ENCODE measurements around the gene DHX35. TPM values are rescaled to one million over a fixed set of nuclear protein-coding genes. Genes with fewer than 3 reads are reported as not detected.
A peak's percentile ranks its signal among the peaks of the same experiment; 100 is the strongest.

DHX35 gene
- total RNA-seq, 4 donors from 2014 or later: 6.6 to 16.8 (median 11.0) TPM

GRCh38 chr20:39045676-39046075, 83.5 kb downstream of the DHX35 start:
- DNase-seq (ENCODE audit: low spot score in 2 of 2): peak in 1 of 2 donors; percentile 74
- intact Hi-C loops (cut with DNase I; ENCODE audit: low total_unique reads): loop anchor here (5.0 kb wide), 1 partner anchor 118 kb away; the partner anchor contains the start of gene FAM83D

DNA sequence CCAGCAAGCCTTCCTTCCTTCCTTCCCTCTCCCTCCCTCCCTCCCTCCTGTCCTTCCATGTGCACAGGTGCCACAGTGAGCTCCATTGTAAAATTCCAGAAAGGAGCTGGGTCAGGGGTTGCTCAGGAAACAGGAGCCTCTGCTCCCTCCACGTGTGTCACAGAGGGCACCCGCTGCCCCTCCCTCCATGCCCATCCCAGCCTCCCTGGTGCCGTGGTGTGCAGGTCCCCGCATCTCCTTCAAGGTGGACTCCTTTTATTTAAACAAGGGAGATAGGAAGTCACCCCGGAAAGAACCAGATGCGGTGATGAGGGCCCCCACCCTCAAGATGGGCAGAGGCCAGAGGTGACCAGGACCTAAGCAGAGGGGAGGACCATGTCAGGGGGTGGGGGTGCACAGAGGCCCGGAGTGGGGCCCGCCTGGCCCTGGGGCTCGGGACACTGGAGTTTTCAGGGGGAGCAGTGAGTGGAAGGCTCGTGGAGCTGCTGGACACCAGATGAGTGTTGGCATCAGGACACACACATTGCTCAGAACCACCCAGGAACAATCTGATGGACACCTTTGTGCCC, 85.4 kb downstream of the DHX35 start:
- intact Hi-C loops (cut with DNase I; ENCODE audit: low total_unique reads): loop anchor here (5.0 kb wide), 1 partner anchor 120 kb away; the partner anchor contains the start of gene FAM83D
- DNase-seq (ENCODE audit: low spot score in 2 of 2): peak in 1 of 2 donors; percentile 81
- no peak overlapping the region for H3K4me3 ChIP-seq (ENCODE audit: low read depth, poor library complexity, severe bottlenecking)
- TF ChIP-seq POLR2A (IDR thresholded peaks at IDR 0.05): no peak
- no peak for TF ChIP-seq CTCF (IDR thresholded peaks at IDR 0.05)
- 65 to 69% methylated on average over 9 to 10 of the region's 10 CpGs for WGBS, 2 donors

More at GRCh38 chr20:39045676-39046075, 83.5 kb downstream of the DHX35 start:
- 89 to 92% methylated on average over 8 of the region's 8 CpGs for WGBS, 2 donors
- no peak overlapping the region for H3K4me3 ChIP-seq (ENCODE audit: low read depth, poor library complexity, severe bottlenecking)
- TF ChIP-seq CTCF (IDR thresholded peaks at IDR 0.05): no peak
- no peak for TF ChIP-seq POLR2A (IDR thresholded peaks at IDR 0.05)

GRCh38 chr20:39048000-39048696, 86.0 kb downstream of the DHX35 start:
- intact Hi-C loops (cut with DNase I; ENCODE audit: low total_unique reads): loop anchor here (5.0 kb wide), 1 partner anchor 121 kb away; the partner anchor contains the start of gene FAM83D

GRCh38 chr20:39049148-39049547, 87.0 kb downstream of the DHX35 start:
- TF ChIP-seq POLR2A (IDR thresholded peaks at IDR 0.05): no peak
- no peak for TF ChIP-seq CTCF (IDR thresholded peaks at IDR 0.05)
- no peak for DNase-seq (ENCODE audit: low spot score in 2 of 2)
- H3K4me3 ChIP-seq (ENCODE audit: low read depth, poor library complexity, severe bottlenecking): no peak overlapping the region
- WGBS, 2 donors: 81 to 92% methylated on average over 2 of the region's 2 CpGs
- intact Hi-C loops (cut with DNase I; ENCODE audit: low total_unique reads): loop anchor here (5.0 kb wide), 1 partner anchor 122 kb away; the partner anchor contains the start of gene FAM83D

More at GRCh38 chr20:39048000-39048696, 86.0 kb downstream of the DHX35 start:
- TF ChIP-seq POLR2A (IDR thresholded peaks at IDR 0.05): no peak
- peak in 1 of 3 donors; percentile 65 for TF ChIP-seq CTCF (IDR thresholded peaks at IDR 0.05)
- WGBS, 2 donors: 17 to 20% methylated on average over 4 of the region's 4 CpGs
- H3K4me3 ChIP-seq (ENCODE audit: low read depth, poor library complexity, severe bottlenecking): no peak overlapping the region
- DNase-seq (ENCODE audit: low spot score in 2 of 2): peak; percentile 66 to 94

DNA sequence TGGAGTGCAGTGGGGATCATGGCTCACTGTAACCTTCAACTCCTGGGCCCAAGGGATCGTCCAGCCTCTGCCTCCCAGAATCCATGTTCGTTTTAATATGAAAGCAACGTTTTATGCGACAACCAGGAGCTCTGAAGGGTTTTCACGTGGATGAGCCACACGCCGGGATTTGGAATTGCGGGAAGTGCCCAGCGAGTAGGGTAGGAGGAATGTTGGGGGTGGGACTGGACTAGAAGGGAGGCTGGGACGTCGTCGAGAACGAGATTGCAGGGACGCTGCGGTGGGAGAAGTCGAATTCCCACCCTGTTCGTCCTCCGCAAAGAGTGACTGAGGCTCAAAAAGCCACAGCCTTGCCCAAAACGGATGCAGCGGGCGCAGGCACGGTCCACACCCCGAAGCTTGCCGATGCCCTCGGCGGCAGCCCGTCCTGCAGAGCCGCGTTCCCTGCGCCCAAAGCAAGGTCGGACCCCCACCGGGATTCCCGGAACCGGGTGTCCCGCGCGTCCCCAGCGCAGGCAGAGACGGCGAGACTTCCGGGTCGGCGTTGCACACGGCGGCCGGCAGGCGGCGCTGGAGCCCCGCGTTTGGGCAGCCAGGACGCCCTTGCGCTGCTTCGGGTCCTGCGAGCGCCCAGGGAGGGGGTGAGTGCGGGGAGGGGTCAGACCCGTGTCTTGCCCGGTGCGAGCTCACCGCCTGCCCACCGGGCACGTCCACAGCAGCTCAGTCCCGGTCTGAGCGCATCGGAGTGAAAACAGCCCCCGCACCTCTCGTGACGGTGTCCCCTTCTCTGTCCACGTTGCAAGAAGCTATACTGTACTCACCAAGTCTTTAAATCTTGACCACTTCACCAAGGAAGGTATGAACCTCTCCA, 87.8 kb downstream of the DHX35 start:
- DNase-seq (ENCODE audit: low spot score in 2 of 2): peak; percentile 56 to 94
- WGBS, 2 donors: 2% methylated on average over 30 to 38 of the region's 69 CpGs
- TF ChIP-seq CTCF (IDR thresholded peaks at IDR 0.05): peak in 1 of 3 donors; percentile 85
- no peak for TF ChIP-seq POLR2A (IDR thresholded peaks at IDR 0.05)
- H3K4me3 ChIP-seq (ENCODE audit: low read depth, poor library complexity, severe bottlenecking): peak overlapping the region; percentile 28
- intact Hi-C loops (cut with DNase I; ENCODE audit: low total_unique reads): loop anchor here (5.0 to 10.0 kb wide), 2 partner anchors 123 to 1915 kb away; partner anchors contain the start of gene FAM83D

Measured in lower leg skin (tissue), 4 donors.